ENCODE measurements around the gene BGLAP. TPM values are rescaled to one million over a fixed set of nuclear protein-coding genes. Genes with fewer than 3 reads are reported as not detected.

Gene BGLAP
- total RNA-seq, 4 donors from 2014 or later = 1.1 to 2.1 TPM; not detected in 2

DNA sequence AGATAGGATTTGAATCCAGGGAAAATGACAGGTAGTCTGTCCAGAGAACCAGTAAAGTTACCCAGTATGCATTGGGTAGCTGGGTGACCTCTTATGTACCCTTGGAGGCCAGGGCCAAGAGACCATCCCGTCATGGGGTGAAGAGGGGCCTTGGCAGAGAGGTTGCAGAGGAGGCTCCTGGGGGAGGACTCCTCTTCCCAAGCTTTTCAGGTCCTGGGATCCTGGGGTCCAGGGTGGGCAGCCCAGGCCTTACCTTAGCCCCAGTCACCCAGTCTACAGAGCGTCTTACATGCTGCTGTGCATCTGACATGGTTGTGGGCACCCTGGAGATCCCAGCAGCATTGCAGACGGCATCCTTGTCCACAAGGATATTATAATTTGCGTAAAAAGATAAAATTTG is 15.2 kb upstream of the BGLAP start:
- Histone ChIP-seq H3K4me3 (no peak overlapping the region), H3K4me1 (no peaks in the 10 kb centered on the region), H3K9me3 (no peaks in the 10 kb centered on the region), H3K27ac (no peak overlapping the region), H3K27me3 (no peaks in the 10 kb centered on the region), H3K36me3 (peaks cover 0 to 44% (median 0%) of the 10 kb centered on the region in 3 donors)
- TF ChIP-seq, protein P1, sequence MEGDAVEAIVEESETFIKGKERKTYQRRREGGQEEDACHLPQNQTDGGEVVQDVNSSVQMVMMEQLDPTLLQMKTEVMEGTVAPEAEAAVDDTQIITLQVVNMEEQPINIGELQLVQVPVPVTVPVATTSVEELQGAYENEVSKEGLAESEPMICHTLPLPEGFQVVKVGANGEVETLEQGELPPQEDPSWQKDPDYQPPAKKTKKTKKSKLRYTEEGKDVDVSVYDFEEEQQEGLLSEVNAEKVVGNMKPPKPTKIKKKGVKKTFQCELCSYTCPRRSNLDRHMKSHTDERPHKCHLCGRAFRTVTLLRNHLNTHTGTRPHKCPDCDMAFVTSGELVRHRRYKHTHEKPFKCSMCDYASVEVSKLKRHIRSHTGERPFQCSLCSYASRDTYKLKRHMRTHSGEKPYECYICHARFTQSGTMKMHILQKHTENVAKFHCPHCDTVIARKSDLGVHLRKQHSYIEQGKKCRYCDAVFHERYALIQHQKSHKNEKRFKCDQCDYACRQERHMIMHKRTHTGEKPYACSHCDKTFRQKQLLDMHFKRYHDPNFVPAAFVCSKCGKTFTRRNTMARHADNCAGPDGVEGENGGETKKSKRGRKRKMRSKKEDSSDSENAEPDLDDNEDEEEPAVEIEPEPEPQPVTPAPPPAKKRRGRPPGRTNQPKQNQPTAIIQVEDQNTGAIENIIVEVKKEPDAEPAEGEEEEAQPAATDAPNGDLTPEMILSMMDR (IDR thresholded peaks at IDR 0.05) = no peak
- TF ChIP-seq POLR2A (IDR thresholded peaks at IDR 0.05) = no peak
- no peak for DNase-seq

DNA sequence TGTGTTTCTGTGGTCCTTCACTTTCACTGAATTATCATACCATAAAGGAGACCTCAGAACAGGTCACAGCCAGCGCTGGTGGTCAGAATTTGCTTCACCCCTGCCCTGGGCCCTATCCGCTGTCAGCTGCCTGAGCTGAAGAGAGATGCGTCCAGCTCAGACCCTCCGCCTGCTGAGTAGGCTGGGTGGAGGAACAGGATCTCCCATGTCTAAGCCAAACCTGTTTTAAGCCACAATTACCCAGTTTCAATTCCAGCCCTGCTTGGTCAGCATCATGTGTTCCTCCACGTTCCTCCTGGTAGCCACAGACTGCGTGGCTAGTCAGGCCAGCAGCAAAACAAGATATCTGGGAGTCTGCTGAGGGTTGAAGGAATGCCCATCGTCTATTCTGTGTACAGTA is 13.5 kb upstream of the BGLAP start:
- TF ChIP-seq POLR2A (IDR thresholded peaks at IDR 0.05) = no peak
- TF ChIP-seq, protein P1 (IDR thresholded peaks at IDR 0.05) = no peak
- no peak for DNase-seq
- no peak overlapping the region for H3K27ac ChIP-seq
- H3K4me1 ChIP-seq = no peaks in the 10 kb centered on the region
- H3K27me3 ChIP-seq = no peaks in the 10 kb centered on the region
- peaks cover 0 to 28% (median 0%) of the 10 kb centered on the region in 3 donors for H3K36me3 ChIP-seq
- no peak overlapping the region for H3K4me3 ChIP-seq
- H3K9me3 ChIP-seq = no peaks in the 10 kb centered on the region

DNA sequence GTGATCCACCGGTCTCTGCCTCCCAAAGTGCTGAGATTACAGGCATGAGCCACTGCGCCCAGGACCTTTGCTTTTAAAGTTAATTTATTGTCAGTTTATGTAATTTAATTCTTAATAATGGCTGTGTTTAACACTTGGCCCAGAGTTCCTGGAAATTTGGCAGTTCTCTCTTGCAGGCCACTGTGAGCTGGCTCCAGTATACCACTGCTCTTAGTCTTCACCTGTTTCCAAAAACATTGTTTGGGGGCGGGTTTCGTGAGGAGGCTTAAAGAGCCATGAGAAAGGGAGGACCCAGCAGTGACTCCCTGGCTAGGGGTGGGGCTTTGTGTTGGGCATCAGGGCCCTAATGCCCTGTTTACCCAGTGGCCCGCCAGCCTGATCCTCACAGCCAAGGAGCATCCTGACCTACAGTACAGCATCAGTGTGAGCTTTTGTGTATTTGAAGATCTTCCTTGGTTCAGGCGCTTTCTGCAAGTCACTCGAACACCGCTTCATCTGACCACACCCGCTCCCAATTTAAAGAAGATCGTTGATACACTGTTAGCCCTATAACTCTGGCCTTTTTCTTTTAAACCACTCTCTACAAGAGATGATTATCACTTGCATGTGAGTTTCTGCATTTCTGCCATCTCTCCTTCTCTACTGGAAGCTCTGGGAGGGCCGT is 12.0 kb upstream of the BGLAP start:
- peaks cover 0 to 38% (median 0%) of the 10 kb centered on the region in 3 donors for H3K36me3 ChIP-seq
- no peak for DNase-seq

DNA sequence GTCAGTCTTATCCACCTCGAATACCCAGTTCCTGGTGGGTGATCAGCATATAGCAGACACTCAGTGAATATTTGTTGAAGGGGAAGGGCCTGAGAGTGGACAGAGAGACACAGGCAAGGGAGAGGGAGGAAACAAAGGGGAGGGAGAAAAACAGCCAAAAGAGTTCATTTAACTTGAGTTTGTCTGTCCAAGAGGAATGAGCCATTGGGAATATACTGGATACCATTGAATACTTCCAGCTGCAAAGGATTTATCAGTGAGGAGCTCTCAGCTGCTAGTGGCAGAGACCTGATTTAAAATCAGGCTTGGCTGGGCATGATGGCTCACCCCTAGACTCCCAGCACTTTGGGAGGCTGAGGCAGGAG is 11.5 kb upstream of the BGLAP start:
- Histone ChIP-seq H3K4me1 (no peaks in the 10 kb centered on the region), H3K27ac (no peak overlapping the region), H3K27me3 (no peaks in the 10 kb centered on the region), H3K36me3 (peaks cover 0 to 41% (median 0%) of the 10 kb centered on the region in 3 donors), H3K4me3 (no peak overlapping the region), H3K9me3 (no peaks in the 10 kb centered on the region)
- no peak for TF ChIP-seq POLR2A (IDR thresholded peaks at IDR 0.05)
- TF ChIP-seq, protein P1 (IDR thresholded peaks at IDR 0.05) = no peak
- no peak for DNase-seq

More for the DNA sequence above, 12.0 kb upstream of the BGLAP start:
- H3K27me3 ChIP-seq = no peaks in the 10 kb centered on the region
- no peak for TF ChIP-seq POLR2A (IDR thresholded peaks at IDR 0.05)
- TF ChIP-seq, protein P1 (IDR thresholded peaks at IDR 0.05) = no peak
- no peaks in the 10 kb centered on the region for H3K4me1 ChIP-seq
- no peak overlapping the region for H3K4me3 ChIP-seq
- H3K9me3 ChIP-seq = no peaks in the 10 kb centered on the region
- H3K27ac ChIP-seq = no peak overlapping the region

DNA sequence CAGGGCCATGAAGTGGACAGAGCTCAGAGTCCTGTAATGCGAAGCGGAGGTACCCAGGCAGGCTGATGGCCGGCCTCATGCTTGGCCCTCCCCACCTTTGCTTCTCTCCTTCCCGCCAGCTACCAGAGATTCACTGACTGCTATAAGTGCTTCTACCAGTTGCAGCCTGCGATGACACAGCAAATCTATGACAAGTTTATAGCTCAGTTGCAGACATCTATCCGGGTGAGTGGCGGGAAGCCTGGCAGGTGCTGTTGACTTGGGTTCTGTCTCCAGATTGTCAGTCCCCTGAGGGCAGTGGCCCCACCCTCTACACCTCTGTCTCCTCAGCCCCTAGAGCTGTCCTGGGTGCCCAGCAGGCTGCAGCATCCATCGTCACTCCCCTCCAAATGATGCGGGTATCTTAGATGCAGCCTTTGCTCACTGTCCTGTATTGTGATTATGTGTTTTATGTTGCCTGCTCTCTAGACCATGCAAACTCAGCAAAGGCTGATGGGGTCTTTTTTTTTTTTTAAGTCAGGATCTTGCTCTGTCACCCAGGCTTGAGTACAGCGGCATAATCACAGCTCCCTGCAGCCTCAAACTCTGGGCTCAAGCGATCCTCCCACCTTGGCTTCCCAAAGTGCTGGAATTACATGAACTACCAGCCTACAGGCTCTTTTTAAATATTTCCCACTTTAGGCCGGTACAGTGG is 9.6 kb upstream of the BGLAP start:
- H3K27me3 ChIP-seq = no peaks in the 10 kb centered on the region
- H3K27ac ChIP-seq = no peak overlapping the region
- no peaks in the 10 kb centered on the region for H3K9me3 ChIP-seq
- TF ChIP-seq, protein P1 (IDR thresholded peaks at IDR 0.05) = no peak
- no peak for TF ChIP-seq POLR2A (IDR thresholded peaks at IDR 0.05)
- H3K4me1 ChIP-seq = no peaks in the 10 kb centered on the region
- peaks cover 0 to 52% (median 0%) of the 10 kb centered on the region in 3 donors for H3K36me3 ChIP-seq
- no peak overlapping the region for H3K4me3 ChIP-seq
- no peak for DNase-seq

Measured in Peyer's patch (tissue), 4 donors.